ENCODE measurements around the gene EEF1E1.

The EEF1E1 gene

GRCh38 chr6:8088886-8089285 is 13.5 kb downstream of the EEF1E1 start:
- in situ Hi-C loops (cut with MboI; ENCODE audit: low sequenced_read_pairs), result no loop called here

- in situ Hi-C loops (cut with MboI; ENCODE audit: low sequenced_read_pairs), result no loop called here
These were observed 14.2 kb downstream of the EEF1E1 start for GRCh38 chr6:8087870-8088754.

GRCh38 chr6:8086755-8087306 is 15.5 kb downstream of the EEF1E1 start:
- in situ Hi-C loops (cut with MboI; ENCODE audit: low sequenced_read_pairs), result no loop called here

- in situ Hi-C loops (cut with MboI; ENCODE audit: low sequenced_read_pairs), result no loop called here
These were observed 17.3 kb downstream of the EEF1E1 start for GRCh38 chr6:8085053-8085511.

- in situ Hi-C loops (cut with MboI; ENCODE audit: low sequenced_read_pairs), result no loop called here
These were observed 17.8 kb downstream of the EEF1E1 start for GRCh38 chr6:8084586-8084985.

GRCh38 chr6:8082954-8083858 is 19.1 kb downstream of the EEF1E1 start:
- in situ Hi-C loops (cut with MboI; ENCODE audit: low sequenced_read_pairs), result no loop called here

GRCh38 chr6:8082572-8082953 is 19.8 kb downstream of the EEF1E1 start:
- in situ Hi-C loops (cut with MboI; ENCODE audit: low sequenced_read_pairs), result no loop called here

- in situ Hi-C loops (cut with MboI; ENCODE audit: low sequenced_read_pairs), result no loop called here
These were observed 21.8 kb downstream of the EEF1E1 start for GRCh38 chr6:8080362-8081151.

GRCh38 chr6:8079126-8079525 is 23.2 kb downstream of the EEF1E1 start:
- in situ Hi-C loops (cut with MboI; ENCODE audit: low sequenced_read_pairs), result no loop called here

GRCh38 chr6:8077991-8078390 is 24.4 kb downstream of the EEF1E1 start:
- in situ Hi-C loops (cut with MboI; ENCODE audit: low sequenced_read_pairs), result no loop called here

GRCh38 chr6:8075704-8076103 is 26.6 kb downstream of the EEF1E1 start:
- in situ Hi-C loops (cut with MboI; ENCODE audit: low sequenced_read_pairs), result no loop called here

GRCh38 chr6:8075185-8075584 is 27.2 kb downstream of the EEF1E1 start:
- in situ Hi-C loops (cut with MboI; ENCODE audit: low sequenced_read_pairs), result no loop called here

GRCh38 chr6:8074213-8074612 is 28.1 kb downstream of the EEF1E1 start:
- in situ Hi-C loops (cut with MboI; ENCODE audit: low sequenced_read_pairs), result no loop called here

- in situ Hi-C loops (cut with MboI; ENCODE audit: low sequenced_read_pairs), result no loop called here
These were observed 28.6 kb downstream of the EEF1E1 start for GRCh38 chr6:8073758-8074157.

GRCh38 chr6:8070718-8071117 is 31.6 kb downstream of the EEF1E1 start:
- in situ Hi-C loops (cut with MboI; ENCODE audit: low sequenced_read_pairs), result no loop called here

- in situ Hi-C loops (cut with MboI; ENCODE audit: low sequenced_read_pairs), result no loop called here
These were observed 32.6 kb downstream of the EEF1E1 start for GRCh38 chr6:8069631-8070284.

- in situ Hi-C loops (cut with MboI; ENCODE audit: low sequenced_read_pairs), result no loop called here
These were observed 33.2 kb downstream of the EEF1E1 start for GRCh38 chr6:8069151-8069550.

- in situ Hi-C loops (cut with MboI; ENCODE audit: low sequenced_read_pairs), result no loop called here
These were observed 36.2 kb downstream of the EEF1E1 start for GRCh38 chr6:8066108-8066507.

GRCh38 chr6:8065519-8065911 is 36.8 kb downstream of the EEF1E1 start:
- in situ Hi-C loops (cut with MboI; ENCODE audit: low sequenced_read_pairs), result no loop called here

Measured in HL-60/S4 (cell line).